Femur (tissue), 1 donor: ENCODE results near the gene AKAP7.
A peak's percentile ranks its signal among the peaks of the same experiment; 100 is the strongest.

Experiments used
- DNase-seq: peaks from one replicate; pipeline ENCODE4 v3.0.0-alpha.2; 2017

Gene AKAP7

GRCh38 chr6:131134220-131134979 is 867 bp upstream of the AKAP7 start:
- no peak for DNase-seq

- no peak for DNase-seq
Measured at GRCh38 chr6:131134980-131135243, 355 bp upstream of the AKAP7 start.

DNA sequence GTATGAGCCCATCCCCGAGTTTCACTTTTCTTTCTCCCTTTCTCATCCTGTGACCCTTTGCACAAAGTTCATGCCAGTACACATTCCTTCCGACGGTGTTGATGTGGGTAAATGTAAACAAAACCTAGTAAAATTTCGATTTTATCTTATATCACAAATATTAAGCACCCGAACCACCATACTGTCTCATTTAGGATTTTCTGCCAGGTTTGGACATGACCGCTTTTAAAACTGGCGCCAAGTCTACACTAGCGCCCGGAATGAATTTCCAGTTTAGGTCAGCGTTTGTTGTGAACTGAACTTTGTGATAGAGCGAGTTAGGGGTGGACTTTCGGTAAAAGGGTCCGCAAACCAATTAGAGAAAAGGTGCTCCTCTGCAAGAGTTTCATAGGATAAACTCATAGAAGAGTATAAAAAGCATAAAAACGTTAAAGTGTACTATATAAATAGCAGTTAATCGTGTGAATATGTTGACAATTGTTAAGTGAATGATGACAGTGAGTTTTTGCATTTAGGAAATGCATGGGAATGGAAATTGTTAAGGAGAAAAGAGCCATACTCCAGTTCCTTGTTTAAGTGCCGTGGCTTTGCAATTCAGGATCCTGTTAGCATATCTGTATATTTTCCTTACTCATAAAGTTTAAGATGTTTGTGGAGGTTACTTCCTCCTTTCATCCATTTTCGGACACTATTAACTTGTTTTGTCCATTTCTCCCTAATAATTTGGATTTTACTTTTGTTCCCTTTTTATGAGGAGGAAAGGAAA is 937 bp downstream of the AKAP7 start:
- peak; percentile 54 for DNase-seq

- no peak for DNase-seq
Measured at GRCh38 chr6:131139599-131139998, 4.3 kb downstream of the AKAP7 start.

GRCh38 chr6:131143319-131143718 is 8.1 kb downstream of the AKAP7 start:
- DNase-seq, result no peak

DNA sequence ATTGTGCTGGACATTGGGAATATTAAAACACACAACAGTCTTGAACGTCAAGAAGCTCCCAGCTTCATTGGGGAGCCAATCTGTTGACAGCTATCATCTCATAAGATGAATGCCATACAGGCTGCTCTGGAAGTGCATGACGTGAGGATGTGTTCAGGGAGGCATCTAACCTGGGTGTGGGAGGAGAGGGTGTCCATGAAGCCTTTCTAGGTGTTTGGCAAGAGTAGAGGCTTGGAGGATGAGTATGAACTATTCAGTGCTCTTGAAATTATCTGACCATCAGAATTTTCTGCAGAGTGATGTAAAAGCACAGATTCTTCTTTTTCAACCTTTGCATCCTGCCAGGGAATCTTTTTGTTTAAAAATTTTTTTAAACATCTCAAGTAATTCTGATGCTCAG is 11.6 kb downstream of the AKAP7 start:
- DNase-seq, result no peak

DNA sequence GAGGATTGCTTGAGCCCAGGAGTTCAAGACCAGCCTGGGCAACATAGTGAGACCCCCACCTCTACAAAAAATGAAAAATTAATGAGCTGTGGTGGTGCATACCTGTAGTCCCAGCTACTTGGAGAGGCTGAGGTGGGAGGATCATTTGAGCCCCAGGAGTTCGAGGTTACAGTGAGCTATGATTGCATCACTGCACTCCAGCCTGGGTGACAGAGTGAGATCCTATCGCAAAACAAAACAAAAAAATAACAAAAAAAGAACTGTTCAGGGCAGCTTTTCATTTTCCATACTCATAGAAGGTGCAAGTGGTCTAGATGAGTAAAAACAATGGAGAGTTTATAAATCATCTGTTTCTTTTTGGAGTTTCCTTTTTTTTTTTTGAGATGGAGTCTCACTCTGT is 21.1 kb downstream of the AKAP7 start:
- DNase-seq, result no peak

DNA sequence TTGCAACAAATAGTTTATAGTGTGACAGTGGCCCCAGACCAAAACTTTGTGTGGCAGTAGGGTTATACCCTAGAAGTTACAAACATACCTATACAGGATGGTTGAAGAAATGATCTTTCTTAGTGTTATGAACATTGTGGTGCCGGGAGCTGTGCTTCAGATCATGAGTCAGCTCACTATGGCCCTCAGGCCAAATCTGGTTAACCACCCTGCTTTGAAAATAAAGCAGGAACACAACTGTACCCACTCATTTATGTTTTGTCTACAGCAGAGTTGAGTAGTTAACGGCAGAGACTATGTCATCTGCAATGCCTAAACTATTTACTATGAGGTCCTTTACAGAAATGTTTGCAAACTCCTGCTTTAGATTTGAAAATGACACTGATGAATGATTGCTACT is 24.3 kb downstream of the AKAP7 start:
- no peak for DNase-seq

GRCh38 chr6:131160254-131160758 is 25.0 kb downstream of the AKAP7 start:
- no peak for DNase-seq

GRCh38 chr6:131161987-131162386 is 26.7 kb downstream of the AKAP7 start:
- DNase-seq, result no peak

GRCh38 chr6:131163886-131164285 is 28.6 kb downstream of the AKAP7 start:
- no peak for DNase-seq

DNA sequence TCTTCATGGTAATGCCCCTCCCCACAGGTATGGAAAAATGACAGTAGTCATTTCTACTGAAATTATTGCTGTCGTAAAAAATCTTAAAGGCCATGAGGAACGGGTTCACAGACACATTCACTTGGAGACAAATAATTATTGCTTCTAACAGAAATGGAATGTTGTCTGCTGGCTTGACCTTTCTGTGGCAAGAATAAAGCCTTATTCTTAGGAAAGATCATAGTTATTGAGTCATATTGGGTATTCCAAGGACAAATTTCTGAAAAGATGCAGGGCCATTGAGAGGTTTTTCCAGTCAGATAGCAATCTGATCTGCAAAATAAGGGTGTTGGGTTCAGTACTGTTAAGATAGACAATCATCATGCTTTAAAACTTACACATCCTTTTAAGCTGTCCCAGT is 29.2 kb downstream of the AKAP7 start:
- no peak for DNase-seq

DNA sequence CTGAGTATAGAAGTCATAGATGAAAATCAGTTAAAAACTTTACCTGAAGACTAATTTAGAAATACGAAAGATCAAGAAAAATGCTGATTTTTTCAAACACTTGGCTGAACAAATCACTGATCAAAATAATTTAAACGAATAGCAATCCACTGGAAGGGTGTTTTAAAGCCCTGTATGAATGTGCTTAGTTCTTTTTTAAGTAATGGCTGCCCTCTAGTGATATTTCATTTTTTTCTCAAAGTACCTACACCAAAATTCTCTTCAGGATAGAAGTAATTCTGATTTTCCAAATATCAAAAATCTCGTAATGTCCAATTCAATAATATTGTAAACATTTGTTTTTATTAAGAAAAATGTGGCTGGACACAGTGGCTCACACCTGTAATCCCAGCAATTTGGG is 32.5 kb downstream of the AKAP7 start:
- DNase-seq, result no peak

DNA sequence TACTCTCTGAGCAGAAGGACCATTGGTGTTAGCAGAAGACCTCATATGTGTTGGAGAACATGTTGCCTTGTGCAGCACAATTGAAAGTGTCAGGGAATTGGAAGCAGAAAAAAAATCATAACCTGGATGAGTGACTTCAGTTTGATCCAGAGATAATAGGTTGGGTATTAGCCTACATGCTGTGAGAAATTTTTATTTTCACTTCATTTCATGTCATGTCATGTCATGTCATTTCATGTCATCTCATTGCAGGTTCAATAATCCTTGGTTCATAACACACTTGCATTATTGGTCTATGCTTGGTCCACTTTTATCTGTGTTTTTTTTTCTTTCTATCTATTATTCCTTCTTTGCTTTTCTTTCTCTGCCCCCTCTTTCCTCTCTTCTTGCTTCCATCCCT is 34.3 kb downstream of the AKAP7 start:
- DNase-seq, result no peak

- DNase-seq, result no peak
Measured at GRCh38 chr6:131172222-131172621, 37.0 kb downstream of the AKAP7 start.

DNA sequence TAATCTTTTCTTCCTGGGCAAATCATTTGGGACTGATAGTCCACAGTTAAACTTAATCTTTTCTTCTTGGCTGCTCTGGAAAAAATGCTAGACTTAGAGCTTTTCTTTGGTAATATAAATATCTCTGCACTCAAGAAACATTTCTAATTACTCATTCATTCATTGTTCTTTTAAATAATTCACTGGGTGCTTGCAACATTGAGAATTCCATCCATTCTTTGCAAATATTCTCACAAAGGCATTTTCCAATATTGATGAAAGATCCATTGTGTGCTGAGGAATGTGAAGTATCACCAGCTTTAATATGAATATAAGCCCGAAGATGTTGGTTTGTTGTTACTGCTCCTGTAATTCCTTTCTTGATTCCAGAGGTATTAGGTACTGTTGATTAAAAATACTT is 38.4 kb downstream of the AKAP7 start:
- no peak for DNase-seq

- no peak for DNase-seq
Measured at GRCh38 chr6:131175564-131175963, 40.3 kb downstream of the AKAP7 start.

DNA sequence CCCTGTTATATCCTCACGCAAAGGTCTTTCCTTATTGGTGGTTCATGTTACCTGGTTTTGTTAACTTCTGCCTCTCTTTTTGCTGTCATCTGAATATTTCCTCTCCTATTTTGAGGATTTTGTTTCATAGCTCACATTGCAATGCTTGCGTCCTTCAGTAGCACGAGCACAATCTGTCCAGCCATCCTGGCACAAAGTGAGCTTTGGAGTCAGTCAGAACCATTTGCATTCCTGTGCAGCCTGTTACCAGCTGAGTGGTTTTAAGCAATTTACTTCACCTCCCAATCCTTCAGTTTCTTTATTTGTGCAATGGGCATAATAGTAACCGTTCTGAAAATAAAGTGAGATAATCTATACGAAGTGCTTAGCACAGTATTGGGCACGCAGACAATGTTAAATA is 42.7 kb downstream of the AKAP7 start:
- DNase-seq, result no peak

DNA sequence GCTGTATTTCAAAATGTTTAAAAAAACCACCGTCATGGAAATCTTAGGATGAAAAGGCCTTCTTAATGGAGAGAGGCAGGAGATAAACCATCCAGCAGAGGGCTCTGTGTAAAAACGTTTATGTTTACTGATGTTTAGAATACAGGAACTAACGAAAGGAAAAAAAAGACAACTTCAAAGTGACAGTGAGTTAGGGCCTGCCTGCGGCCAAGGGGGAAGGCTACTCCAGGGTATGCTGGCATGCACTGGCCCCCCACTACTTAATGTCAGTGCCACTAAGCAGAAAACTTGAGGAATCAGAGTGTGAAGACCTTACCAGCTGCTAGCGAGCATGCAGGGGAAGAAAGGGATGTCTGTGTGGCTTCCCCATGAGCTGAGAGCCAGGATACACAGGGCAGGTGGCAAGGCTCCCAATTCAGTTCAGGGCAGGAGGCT is 47.7 kb downstream of the AKAP7 start:
- peak; percentile 46 for DNase-seq

- DNase-seq, result no peak
Measured at GRCh38 chr6:131183427-131184095, 48.3 kb downstream of the AKAP7 start.

DNA sequence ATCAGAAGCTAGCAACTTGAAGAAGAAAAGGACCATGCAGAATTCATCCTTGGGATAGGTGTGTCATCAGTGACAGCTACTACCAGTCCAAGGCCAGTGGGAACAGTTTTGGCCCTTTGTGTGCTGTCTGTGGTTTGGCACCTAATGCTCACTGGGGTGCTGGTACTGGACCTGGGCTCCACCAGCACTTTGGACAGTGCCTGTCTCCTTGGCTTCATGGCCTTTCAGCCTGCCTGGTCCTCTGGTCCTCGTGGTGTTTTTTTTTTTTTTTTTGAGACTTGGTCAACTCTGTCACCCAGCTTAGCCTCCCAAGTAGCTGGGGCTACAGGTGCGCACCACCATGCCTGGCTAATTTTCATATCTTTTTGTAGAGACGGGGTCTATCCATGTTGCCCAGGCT is 56.3 kb downstream of the AKAP7 start:
- DNase-seq, result no peak

- no peak for DNase-seq
Measured at GRCh38 chr6:131197716-131198115, 62.4 kb downstream of the AKAP7 start.

- peak; percentile 47 for DNase-seq
Measured at GRCh38 chr6:131199568-131200272, 64.5 kb downstream of the AKAP7 start.
